Fibroblast of pulmonary artery (primary cell): ENCODE measurements around the gene PRUNE2.

Experiments used
- DNase-seq: peaks from one replicate; pipeline ENCODE4 v3.0.0-alpha.2; 2010; ENCODE audit warnings: low read depth
- H3K4me3 ChIP-seq: replicated peaks from 2 replicates; pipeline ENCODE4 v1.5.1; 2011; ENCODE audit warnings: low read depth, mild to moderate bottlenecking, control low read depth, low read length, moderate library complexity
- TF ChIP-seq, protein P1 (sequence below): IDR thresholded peaks from 2 replicates; pipeline ENCODE4 v1.5.1; 2011; ENCODE audit warnings: mild to moderate bottlenecking, control low read depth, low read length, inconsistent platforms; ENCODE audit errors: missing control alignments

The PRUNE2 gene

DNA sequence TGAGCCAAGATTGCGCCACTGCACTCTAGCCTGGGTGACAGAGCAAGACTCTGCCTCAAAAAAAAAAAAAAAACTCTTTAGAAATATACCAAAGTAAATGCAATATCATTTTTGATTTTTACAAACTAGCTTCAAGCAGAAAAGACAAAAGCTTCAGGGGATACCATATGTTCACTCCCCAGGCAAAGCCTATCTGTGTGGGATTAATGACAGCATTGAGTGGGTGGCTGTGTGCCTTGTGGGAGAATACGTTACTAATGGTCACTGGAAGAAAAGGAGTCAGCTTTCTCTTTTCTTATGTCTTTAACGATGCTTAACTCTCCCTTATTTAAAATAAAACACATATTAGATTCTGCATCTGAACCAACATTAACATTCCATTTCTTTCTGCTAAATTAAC, 139.8 kb downstream of the PRUNE2 start:
- H3K4me3 ChIP-seq, result no peak overlapping the region
- TF ChIP-seq, protein P1, sequence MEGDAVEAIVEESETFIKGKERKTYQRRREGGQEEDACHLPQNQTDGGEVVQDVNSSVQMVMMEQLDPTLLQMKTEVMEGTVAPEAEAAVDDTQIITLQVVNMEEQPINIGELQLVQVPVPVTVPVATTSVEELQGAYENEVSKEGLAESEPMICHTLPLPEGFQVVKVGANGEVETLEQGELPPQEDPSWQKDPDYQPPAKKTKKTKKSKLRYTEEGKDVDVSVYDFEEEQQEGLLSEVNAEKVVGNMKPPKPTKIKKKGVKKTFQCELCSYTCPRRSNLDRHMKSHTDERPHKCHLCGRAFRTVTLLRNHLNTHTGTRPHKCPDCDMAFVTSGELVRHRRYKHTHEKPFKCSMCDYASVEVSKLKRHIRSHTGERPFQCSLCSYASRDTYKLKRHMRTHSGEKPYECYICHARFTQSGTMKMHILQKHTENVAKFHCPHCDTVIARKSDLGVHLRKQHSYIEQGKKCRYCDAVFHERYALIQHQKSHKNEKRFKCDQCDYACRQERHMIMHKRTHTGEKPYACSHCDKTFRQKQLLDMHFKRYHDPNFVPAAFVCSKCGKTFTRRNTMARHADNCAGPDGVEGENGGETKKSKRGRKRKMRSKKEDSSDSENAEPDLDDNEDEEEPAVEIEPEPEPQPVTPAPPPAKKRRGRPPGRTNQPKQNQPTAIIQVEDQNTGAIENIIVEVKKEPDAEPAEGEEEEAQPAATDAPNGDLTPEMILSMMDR, result no peak
- DNase-seq, result no peak

DNA sequence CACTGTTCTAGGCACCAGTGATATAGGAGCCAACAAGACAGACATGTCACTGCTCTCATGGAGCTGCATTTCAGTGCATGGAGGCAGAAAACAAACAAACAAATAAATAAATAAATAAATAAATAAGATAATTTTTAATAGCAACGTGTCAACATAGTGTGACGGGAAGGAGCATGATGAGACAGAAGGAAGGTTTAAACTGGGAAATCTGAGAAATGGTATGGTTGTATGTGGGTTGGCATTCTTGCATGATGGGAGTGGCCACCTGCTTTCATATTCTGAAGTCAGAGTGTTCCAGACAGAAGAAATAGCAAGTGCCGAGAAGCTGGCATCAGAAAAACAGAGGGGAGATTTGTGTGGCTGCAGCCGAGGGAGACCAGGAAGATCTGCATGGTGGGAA, 141.8 kb downstream of the PRUNE2 start, which contains the start of gene PCA3:
PCA3 (plus strand) TSS at position 301 of the 400 bp plus-strand sequence.
- no peak for DNase-seq
- no peak within 1 kb of the TSS for H3K4me3 ChIP-seq
- TF ChIP-seq, protein P1, result no peak

DNA sequence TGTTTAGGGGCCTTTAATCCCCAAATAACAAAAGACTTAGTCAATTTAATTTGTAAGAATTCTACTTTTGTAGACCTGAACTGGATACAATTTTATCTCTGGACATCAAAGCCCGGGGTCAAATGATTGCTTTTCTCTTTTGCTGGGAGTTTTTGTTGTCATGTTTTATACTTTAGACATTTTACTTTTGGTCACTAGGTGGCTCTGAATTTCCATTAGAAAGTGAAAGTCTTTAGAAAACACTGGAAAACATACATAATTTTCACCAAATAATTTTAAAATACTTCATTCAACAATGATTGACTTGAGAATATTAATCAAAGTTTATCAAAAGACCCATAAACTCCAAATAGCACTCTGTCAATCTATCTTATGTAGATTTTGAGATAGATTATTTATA, 144.5 kb downstream of the PRUNE2 start:
- H3K4me3 ChIP-seq, result no peak overlapping the region
- TF ChIP-seq, protein P1, result peak; percentile 46
- peak; percentile 26 for DNase-seq

DNA sequence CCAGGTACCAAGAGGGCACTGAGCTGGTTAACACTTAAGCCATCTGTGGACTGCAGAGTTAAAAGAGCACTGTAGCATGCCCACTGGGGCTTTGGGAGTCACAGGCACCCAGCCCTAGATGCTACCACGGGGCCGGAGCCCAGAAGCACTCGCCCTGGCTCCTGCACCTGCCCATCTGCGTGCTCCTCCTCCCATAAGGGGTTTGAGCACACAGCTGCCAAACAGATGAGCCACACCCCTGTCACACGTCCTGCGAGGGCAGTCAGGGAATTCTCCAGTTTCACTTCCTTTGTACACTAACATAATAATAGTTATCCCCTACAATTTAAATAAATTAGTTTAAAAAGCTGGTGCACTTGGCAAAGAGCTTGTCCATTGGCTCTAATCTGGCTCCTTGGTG, 146.2 kb downstream of the PRUNE2 start:
- TF ChIP-seq, protein P1, result no peak
- DNase-seq, result no peak
- H3K4me3 ChIP-seq, result no peak overlapping the region

DNA sequence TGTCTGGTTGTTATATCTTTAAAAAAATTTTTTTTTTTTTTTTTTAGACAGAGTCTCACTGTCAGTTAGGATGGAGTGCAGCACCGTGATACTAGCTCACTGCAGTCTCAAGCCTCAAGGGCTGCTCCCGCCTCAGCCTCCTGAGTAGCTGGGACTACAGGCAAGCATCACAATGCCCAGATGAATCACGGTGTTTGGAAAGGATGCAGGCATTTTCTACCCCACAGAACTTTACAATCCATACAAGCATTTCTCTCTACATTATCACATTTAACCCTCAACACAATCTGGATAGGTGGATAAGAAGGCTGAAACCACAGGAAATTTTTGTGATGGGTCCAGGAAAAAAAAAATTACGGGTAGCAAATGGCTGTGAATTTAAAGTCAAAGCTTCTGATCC, 147.4 kb downstream of the PRUNE2 start:
- no peak for DNase-seq
- H3K4me3 ChIP-seq, result no peak overlapping the region
- TF ChIP-seq, protein P1, result no peak

DNA sequence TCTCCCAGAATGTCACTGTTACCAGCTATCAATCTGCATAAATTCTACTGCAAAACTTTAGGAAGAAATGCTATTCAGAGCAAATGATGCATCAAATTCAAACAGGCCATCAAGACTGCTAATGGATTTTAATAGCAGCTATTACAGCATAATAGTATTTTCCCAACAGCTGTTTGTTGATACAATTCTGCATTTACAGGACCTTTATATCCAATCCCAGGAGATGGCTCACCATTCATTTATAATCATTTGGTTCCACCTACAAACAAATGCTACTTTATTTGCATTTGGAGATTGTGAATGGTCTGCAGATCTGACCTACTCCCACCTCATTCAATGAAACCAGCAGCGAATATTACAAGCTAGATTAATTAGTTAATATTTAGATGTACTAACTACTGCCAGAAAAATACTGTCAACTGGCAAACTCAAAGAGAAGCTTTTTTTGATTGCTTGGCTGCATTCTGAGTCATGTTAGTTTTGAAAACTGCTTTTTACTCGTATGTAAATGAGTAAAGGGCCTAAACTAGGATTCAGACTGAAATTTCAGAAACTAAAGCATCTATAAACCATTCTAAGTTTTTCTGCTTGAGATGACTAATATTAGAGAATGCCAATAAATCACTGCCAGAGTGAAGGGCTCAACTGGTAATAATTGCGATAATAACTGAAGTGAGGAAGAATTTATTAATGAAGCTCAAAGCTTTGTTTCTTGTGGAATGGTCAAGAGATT, 148.8 kb downstream of the PRUNE2 start:
- no peak overlapping the region for H3K4me3 ChIP-seq
- DNase-seq, result no peak
- TF ChIP-seq, protein P1, result no peak

DNA sequence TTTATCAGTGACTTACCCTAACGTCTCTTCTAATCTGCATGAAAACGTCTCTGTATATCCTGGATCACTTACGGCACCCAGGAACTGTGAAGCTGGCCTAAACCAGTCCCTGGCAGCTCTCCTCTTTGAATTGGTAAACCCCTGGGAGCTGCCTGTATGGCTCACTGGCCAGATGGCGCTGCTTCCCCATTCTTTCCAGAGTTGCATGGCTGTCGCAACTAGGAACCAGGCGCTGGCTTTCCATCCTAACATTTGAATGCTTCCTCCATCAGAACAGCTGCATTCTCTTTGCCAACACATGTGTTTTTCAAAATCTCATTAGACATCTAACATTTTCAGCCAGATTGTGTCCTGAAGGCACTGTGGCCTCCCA, 149.7 kb downstream of the PRUNE2 start:
- TF ChIP-seq, protein P1, result peak; percentile 19
- peak; percentile 38 for DNase-seq
- no peak overlapping the region for H3K4me3 ChIP-seq
